Stimulated activated CD4-positive, alpha-beta T cell treated with anti-CD3 and anti-CD28 coated beads, Interleukin-1b, Interleukin-23, amount 100 ng/mL, for 48 hours (primary cell): ENCODE data around the gene SLC8B1.

Source experiments
- DNase-seq: peaks from one replicate; pipeline ENCODE4 v3.0.0-alpha.2; 2020

Gene SLC8B1

GRCh38 chr12:113292091-113292490, 42.8 kb downstream of the SLC8B1 start:
- DNase-seq = no peak

- DNase-seq = no peak
Measured at GRCh38 chr12:113291586-113291985, 43.3 kb downstream of the SLC8B1 start.

- DNase-seq = no peak
Measured at GRCh38 chr12:113290506-113290905, 44.4 kb downstream of the SLC8B1 start.

GRCh38 chr12:113289361-113289760, 45.5 kb downstream of the SLC8B1 start:
- no peak for DNase-seq

DNA sequence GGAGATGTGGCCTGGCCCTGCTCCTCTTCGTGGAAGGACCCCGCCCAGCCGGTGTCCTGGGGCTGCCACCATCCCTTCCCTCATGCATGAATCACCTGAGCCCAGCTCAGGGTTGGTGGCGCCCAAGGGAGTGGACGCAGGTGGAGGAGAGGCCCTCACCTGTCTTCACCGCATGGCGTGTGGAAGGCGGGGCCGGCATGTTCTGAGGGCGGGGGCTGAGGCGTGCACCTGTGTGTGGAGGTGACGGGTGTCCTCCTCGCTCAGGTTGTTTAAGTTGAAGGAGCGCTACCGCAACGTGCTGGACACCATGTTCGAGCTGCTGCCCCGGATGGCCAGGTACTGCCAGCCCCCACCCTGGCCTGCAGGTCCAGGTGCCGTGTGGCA, 47.0 kb downstream of the SLC8B1 start:
- DNase-seq = no peak

GRCh38 chr12:113287146-113287898, 47.6 kb downstream of the SLC8B1 start:
- DNase-seq = no peak

GRCh38 chr12:113286712-113287111, 48.2 kb downstream of the SLC8B1 start:
- no peak for DNase-seq

DNA sequence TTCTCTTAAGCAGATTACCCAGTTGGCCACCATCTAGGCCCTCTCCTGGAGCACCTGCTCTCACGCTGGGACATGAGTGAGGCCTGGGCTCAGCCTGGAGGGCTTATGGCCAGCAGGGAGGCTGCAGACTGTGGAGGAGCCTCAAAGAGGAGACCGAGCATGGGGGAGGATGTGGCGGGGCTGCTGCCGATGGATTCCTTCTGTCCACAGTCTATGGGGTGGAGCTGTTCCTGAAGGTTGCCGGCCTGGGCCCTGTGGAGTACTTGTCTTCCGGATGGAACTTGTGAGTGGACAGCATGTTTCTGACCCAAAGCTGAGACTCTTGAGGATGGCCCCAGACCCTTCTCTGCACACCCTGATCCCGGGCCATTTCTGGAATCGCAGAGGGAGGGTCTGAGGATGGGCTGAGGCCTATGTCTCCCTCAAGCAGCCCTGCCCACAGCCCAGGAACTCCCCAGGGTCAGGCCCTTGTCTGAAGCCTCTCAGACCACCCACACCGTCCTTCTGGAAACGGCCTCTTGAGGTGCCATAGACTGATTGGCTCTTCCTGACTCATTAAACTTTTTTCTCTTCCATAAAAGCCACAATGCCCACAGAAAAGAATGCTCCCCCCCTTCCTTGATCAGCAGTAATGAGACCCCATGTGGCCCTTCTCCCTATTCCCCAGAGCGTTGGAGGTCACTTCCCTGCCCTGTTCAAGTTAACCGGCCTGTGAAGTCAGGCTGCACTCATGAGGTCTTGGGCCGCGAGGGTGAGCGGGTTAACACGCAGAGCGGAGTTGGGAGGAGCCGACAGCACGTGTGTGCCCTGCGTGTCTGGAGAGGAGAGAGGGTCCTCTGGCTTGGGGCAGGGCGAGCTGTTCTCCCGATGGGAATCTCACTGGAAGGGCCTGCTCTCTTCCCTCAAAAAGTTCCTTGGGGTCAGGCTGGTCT, 49.0 kb downstream of the SLC8B1 start:
- no peak for DNase-seq

DNA sequence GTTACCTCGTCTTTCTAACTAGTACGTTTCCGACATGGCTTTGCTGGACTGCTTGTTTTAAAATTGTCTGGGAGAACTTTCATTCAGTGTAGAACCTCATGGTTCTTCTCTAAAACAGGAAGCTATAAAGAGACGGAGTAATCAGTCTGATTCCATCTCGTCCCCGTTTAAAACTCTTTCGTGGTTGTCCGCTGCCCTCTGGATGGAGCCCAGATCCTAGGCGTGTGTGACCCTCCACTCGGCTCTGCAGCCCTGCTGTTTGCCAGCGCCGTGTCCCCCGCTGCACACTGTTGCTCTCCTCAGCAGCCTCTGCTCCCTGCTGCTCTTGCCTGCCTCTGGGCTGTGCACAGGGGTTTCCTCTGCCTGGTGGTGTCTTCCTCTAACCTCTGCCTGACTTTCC, 50.2 kb downstream of the SLC8B1 start:
- DNase-seq = no peak

DNA sequence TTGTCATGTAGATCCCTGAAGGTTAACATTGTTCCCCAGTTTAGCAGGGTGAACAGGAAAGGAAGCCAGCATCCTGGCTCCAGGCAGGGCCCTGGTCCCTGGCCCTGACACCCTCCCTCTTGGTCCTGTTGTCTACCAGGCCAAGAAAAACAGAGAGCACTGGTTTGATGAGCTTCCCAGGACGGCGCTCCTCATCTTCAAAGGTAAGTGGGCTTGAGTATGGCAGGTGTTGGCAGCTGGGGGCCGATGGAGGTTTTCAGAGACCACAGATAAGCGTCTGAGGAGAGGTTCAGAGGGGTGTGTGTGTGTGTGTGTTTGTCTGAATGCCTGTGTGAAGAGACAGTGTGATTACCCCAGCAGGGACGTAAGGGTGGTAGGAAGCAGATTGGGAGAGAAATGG, 56.3 kb downstream of the SLC8B1 start:
- DNase-seq = no peak

DNA sequence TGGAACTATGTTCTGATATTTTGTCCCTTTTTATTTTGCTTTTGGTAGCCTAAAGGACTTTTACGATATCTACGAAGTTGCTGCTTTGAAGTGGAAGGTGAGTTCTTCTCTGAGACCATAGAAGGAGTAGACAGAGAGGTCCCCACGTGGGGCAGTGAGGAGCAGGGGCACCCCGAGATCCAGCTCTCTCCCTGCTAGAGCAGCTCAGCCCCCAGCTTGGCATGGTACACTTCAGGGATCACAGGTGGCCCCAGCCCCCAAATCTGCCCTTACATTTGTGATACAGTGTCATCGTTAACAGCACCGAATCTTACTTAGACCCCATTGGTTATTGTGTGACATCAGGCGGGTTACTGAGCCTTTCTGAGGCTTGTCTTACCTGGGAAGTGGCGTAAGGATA, 56.8 kb downstream of the SLC8B1 start:
- DNase-seq = no peak

GRCh38 chr12:113277511-113277910, 57.4 kb downstream of the SLC8B1 start:
- DNase-seq = no peak

DNA sequence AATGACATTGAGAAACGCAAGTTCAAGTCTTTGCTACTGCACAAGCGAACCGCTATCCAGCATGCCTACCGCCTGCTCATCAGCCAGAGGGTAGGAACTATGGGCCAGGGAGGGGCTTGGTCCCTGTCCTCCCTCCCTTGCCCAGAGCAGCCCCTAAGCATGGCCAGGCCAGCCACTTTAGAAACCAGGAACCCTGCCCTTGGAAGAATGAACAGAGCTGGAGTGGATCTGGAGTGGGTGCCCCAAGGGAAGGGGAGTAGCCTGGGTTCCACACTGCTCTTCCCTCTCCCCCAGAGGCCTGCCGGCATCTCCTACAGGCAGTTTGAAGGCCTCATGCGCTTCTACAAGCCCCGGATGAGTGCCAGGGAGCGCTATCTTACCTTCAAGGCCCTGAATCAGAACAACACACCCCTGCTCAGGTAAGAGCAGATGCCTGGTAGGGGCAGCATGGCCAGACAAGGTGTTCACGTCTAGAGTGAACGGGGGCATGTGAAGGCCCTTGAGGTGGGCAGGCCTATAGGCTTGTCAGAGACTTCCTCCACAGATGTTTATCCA, 57.9 kb downstream of the SLC8B1 start:
- DNase-seq = no peak

GRCh38 chr12:113276306-113276705, 58.6 kb downstream of the SLC8B1 start:
- no peak for DNase-seq

DNA sequence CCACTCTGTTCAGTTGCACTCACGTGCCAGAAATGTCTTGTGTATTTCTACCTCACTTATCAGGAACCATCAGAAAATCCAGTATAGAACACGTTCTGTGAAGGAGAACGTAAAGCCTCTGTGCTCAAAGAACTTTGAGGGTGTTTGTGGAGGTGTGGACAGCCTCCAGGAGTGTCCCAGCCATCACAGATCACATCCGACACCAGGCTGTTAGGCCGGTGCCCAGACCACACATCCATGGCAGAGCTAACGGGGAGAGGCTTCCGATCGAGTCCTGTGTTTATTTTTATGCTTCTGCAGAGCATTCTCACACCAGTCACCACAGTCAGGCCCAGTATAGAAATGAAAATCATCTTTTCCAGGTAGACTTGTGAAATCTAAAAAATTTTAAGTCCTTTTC, 60.1 kb downstream of the SLC8B1 start:
- DNase-seq = no peak

- no peak for DNase-seq
Measured at GRCh38 chr12:113273053-113273725, 61.7 kb downstream of the SLC8B1 start.

DNA sequence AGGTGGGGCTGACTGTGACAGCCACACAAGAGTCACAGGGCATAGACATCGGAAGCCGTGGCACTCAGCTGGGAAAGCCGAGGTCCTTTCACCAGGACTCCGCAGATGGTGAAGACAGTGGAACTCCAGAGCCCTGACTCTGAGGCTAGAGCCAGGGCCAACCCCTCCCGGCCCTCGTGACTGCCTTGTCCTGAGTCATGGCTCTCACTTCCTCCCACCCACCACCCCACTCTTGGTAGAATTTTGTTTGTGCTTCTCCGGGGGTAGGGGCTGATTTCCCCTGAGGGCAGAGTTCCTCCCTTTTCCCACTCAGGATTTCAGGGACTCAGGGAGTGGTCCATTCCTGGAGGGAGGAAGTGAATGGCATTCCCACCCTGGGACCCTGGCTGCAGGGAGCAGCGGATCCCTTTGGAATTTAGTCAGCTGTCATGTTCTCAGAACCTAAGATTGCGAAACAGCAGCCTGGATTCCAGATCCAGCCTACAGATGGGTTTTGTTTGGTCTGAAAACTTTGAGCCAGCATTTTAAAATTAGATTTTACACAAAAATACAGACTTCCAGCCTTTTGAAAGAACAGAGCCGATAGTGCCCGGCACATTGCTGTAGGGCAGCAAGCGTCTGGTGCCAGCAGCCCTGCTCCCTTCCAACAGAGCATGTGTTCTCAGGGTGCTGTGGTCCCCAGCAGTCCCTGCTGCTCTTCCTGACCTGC, 62.9 kb downstream of the SLC8B1 start:
- DNase-seq = peak; percentile 34

DNA sequence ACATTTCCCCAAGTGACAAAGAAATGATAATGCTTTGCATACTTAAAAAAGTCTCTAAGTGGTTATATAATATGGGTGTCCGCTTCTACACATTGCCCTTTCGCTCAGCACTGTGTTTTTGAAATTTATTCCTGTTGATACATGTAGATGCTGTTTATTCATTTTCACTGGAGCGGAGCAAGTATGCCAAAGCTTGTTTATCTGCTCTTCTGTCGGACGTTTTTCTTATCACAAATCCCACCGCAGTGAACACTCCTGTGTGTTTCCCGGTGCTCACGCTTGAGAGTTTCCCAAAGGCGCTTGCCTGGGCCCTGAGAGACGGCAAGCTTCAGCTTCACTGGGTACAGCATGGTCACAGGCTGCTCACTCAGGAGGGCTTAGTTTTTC, 63.5 kb downstream of the SLC8B1 start:
- no peak for DNase-seq

DNA sequence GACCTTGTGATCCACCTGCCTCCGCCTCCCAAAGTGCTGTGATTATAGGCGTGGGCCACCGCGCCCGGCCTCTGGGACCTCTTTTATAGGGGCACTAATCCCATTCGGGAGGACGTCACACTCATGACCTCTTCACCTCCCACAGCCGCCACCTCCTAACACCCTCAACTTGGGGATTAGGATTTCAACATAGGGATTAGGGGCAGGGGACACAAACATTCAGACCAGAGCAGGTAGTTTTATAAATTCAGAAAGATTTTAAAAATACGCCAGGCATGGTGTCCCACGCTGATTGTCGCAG, 64.2 kb downstream of the SLC8B1 start:
- DNase-seq = no peak

- DNase-seq = no peak
Measured at GRCh38 chr12:113269257-113269943, 65.5 kb downstream of the SLC8B1 start.

- DNase-seq = no peak
Measured at GRCh38 chr12:113268621-113269020, 66.3 kb downstream of the SLC8B1 start.

DNA sequence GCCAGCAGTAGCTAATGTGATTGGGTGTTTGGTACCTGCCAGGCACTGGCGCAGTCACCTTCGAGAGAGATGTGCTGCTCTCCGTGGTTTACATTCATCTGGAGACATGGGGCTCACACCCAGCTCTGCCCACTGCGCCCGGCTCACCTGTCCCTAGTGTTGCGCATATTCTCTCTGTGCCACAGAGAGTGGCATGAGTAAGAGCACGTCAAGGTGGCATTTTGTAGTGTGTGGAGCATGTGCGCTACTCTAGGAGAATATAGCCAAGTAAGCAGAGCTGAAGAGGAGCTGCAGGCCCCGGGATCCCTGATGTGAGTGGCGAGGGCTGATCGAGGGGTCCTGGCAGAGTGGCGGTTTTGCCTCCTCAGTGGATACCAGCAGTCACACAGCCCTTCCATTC, 66.8 kb downstream of the SLC8B1 start:
- DNase-seq = no peak
